Neural cell (in vitro differentiated cells): ENCODE data around the gene ABCC8. TPM values are rescaled to one million over a fixed set of nuclear protein-coding genes. Genes with fewer than 3 reads are reported as not detected.

Experiments used
- H2AFZ ChIP-seq: fragments of 200-600, 300-800 bp; sonication (generic), shearing (Covaris generic); 2 replicates; pipeline ENCODE4 v1.6.0; 2014; ENCODE audit warnings: low read depth, mild to moderate bottlenecking, antibody characterized with exemption, low read length, moderate library complexity
- H3F3A ChIP-seq: fragments of 200-600 bp; shearing (Covaris generic); 2 replicates; pipeline ENCODE4 v1.6.1; 2016; ENCODE audit warnings: mild to moderate bottlenecking, moderate library complexity, mixed read lengths, antibody characterized with exemption, low read length; ENCODE audit not compliant: insufficient read depth, poor library complexity, severe bottlenecking
- H3K27ac ChIP-seq: fragments of 200-600, 300-800 bp; sonication (generic), shearing (Covaris generic); 2 replicates; pipeline ENCODE4 v1.5.1; 2014; ENCODE audit warnings: mild to moderate bottlenecking, low read length, moderate library complexity
- H3K27me3 ChIP-seq: fragments of 300-800, 200-600 bp; sonication (generic), shearing (Covaris generic); 2 replicates; pipeline ENCODE4 v1.6.0; 2014; ENCODE audit warnings: mild to moderate bottlenecking, low read depth, low read length, moderate library complexity; ENCODE audit not compliant: insufficient read depth
- H3K36me3 ChIP-seq: fragments of 300-800, 200-600 bp; sonication (generic), shearing (Covaris generic); 2 replicates; pipeline ENCODE4 v1.5.1; 2014; ENCODE audit warnings: mild to moderate bottlenecking, antibody characterized with exemption, low read length, moderate library complexity; ENCODE audit not compliant: insufficient read depth
- H3K4me2 ChIP-seq: fragments of 300-800, 200-600 bp; sonication (generic), shearing (Covaris generic); 2 replicates; pipeline ENCODE4 v1.6.0; 2014; ENCODE audit warnings: mild to moderate bottlenecking, low read length
- H3K4me3 ChIP-seq: fragments of 300-800, 200-600 bp; sonication (generic), shearing (Covaris generic); 2 replicates; pipeline ENCODE4 v1.5.1; 2014; ENCODE audit warnings: mild to moderate bottlenecking, low read length, moderate library complexity
- H3K79me2 ChIP-seq: fragments of 200-600 bp; shearing (Covaris generic); replicated peaks from 2 replicates; pipeline ENCODE4 v1.6.0; 2014; ENCODE audit warnings: mild to moderate bottlenecking, low read length, moderate library complexity; ENCODE audit not compliant: insufficient read depth
- H3K9ac ChIP-seq: fragments of 300-800, 200-600 bp; sonication (generic), shearing (Covaris generic); 2 replicates; pipeline ENCODE4 v1.6.1; 2016; ENCODE audit warnings: mild to moderate bottlenecking, low read length, mixed read lengths
- H3K9me2 ChIP-seq: fragments of 200-600 bp; shearing (Covaris generic); 2 replicates; pipeline ENCODE4 v1.6.1; 2016; ENCODE audit warnings: mild to moderate bottlenecking, low read length, mixed read lengths; ENCODE audit not compliant: insufficient read depth
- H3K9me3 ChIP-seq: fragments of 200-600, 300-800 bp; sonication (generic), shearing (Covaris generic); 2 replicates; pipeline ENCODE4 v1.6.1; 2016; ENCODE audit warnings: mild to moderate bottlenecking, mixed run types, low read length, moderate library complexity, mixed read lengths
- H4K20me1 ChIP-seq: fragments of 200-600 bp; shearing (Covaris generic); 2 replicates; pipeline ENCODE4 v1.6.1; 2016; ENCODE audit warnings: mild to moderate bottlenecking, mixed run types; ENCODE audit not compliant: insufficient read depth
- CTCF ChIP-seq: fragments of 450-650 bp; IDR thresholded peaks from 2 replicates; pipeline ENCODE4 v1.5.1; 2014; ENCODE audit warnings: antibody characterized with exemption, mild to moderate bottlenecking, moderate library complexity; ENCODE audit not compliant: poor library complexity, severe bottlenecking
- EP300 ChIP-seq: fragments of 450-650 bp; conservative IDR thresholded peaks from 2 replicates; pipeline ENCODE4 v1.6.1; 2014; ENCODE audit warnings: antibody characterized with exemption, mild to moderate bottlenecking, moderate library complexity; ENCODE audit not compliant: poor library complexity, severe bottlenecking
- EZH2 ChIP-seq: fragments of 200-600, 300-800 bp; shearing (Covaris generic), sonication (generic); IDR thresholded peaks from 2 replicates; pipeline ENCODE4 v1.6.1; 2014; ENCODE audit warnings: antibody characterized with exemption, low read length, borderline replicate concordance, mild to moderate bottlenecking; ENCODE audit not compliant: insufficient read depth, poor library complexity, severe bottlenecking
- MXI1 ChIP-seq: fragments of 450-650 bp; conservative IDR thresholded peaks from 2 replicates; pipeline ENCODE4 v1.6.1; 2014; ENCODE audit warnings: antibody characterized with exemption, mild to moderate bottlenecking; ENCODE audit not compliant: poor library complexity, severe bottlenecking
- POLR2AphosphoS5 ChIP-seq: IDR thresholded peaks from 2 replicates; pipeline ENCODE4 v1.6.1; 2012
- RAD21 ChIP-seq: fragments of 450-650 bp; conservative IDR thresholded peaks from 2 replicates; pipeline ENCODE4 v1.6.1; 2014; ENCODE audit warnings: antibody characterized with exemption, mild to moderate bottlenecking, moderate library complexity
- REST ChIP-seq: IDR thresholded peaks from 2 replicates; pipeline ENCODE4 v1.6.1; 2012; ENCODE audit warnings: borderline replicate concordance
- SMC3 ChIP-seq: fragments of 450-650 bp; conservative IDR thresholded peaks from 2 replicates; pipeline ENCODE4 v1.6.1; 2014; ENCODE audit warnings: antibody characterized with exemption, mild to moderate bottlenecking, moderate library complexity; ENCODE audit not compliant: poor library complexity
- TAF1 ChIP-seq: IDR thresholded peaks from 2 replicates; pipeline ENCODE4 v1.6.1; 2012; ENCODE audit warnings: low read depth
- polyA plus RNA-seq: library from polyadenylated mRNA; depleted of rRNA; stranded (reverse); fragments of >200 nt; gene quantifications from 2 replicates; pipeline ENCODE4 v1.2.3, GENCODE V29; 2014

ABCC8 gene
- polyA plus RNA-seq, 1 donor from 2014 or later: 13.2 TPM

- no peaks in the 10 kb centered on the region for H3K27me3 ChIP-seq
- H3F3A ChIP-seq: no peaks in the 10 kb centered on the region
- H2AFZ ChIP-seq: no peak overlapping the region
- H3K4me2 ChIP-seq: no peak overlapping the region
- H3K27ac ChIP-seq: no peak overlapping the region
- H3K4me3 ChIP-seq: no peak overlapping the region
- H4K20me1 ChIP-seq: no peaks in the 10 kb centered on the region
- no peak overlapping the region for H3K9ac ChIP-seq
- H3K36me3 ChIP-seq: no peaks in the 10 kb centered on the region
- H3K79me2 ChIP-seq: no peaks in the 10 kb centered on the region
- TF ChIP-seq POLR2AphosphoS5: no peak
- no peaks in the 10 kb centered on the region for H3K9me2 ChIP-seq
- H3K9me3 ChIP-seq: no peaks in the 10 kb centered on the region
These were observed 17.4 kb upstream of the ABCC8 start for GRCh38 chr11:17494019-17494418.

GRCh38 chr11:17490938-17491337 lies 14.3 kb upstream of the ABCC8 start:
- Histone ChIP-seq H3K9ac (no peak overlapping the region), H3K4me3 (no peak overlapping the region), H3K9me2 (no peaks in the 10 kb centered on the region), H3K27me3 (no peaks in the 10 kb centered on the region), H3K4me2 (no peak overlapping the region), H4K20me1 (no peaks in the 10 kb centered on the region), H3K9me3 (no peaks in the 10 kb centered on the region), H3K27ac (no peak overlapping the region), H3K79me2 (no peaks in the 10 kb centered on the region), H2AFZ (no peak overlapping the region), H3F3A (no peaks in the 10 kb centered on the region), H3K36me3 (no peaks in the 10 kb centered on the region)
- TF ChIP-seq REST (no peak), RAD21 (no peak), POLR2AphosphoS5 (no peak), CTCF (no peak), EZH2 (no peak), MXI1 (no peak), EP300 (no peak), SMC3 (no peak), TAF1 (no peak)

GRCh38 chr11:17490232-17490631 lies 13.6 kb upstream of the ABCC8 start:
- no peaks in the 10 kb centered on the region for H3K9me2 ChIP-seq
- H2AFZ ChIP-seq: no peak overlapping the region
- no peak overlapping the region for H3K4me3 ChIP-seq
- H3F3A ChIP-seq: no peaks in the 10 kb centered on the region
- H3K27ac ChIP-seq: no peak overlapping the region
- no peaks in the 10 kb centered on the region for H3K79me2 ChIP-seq
- H3K4me2 ChIP-seq: no peak overlapping the region
- H3K36me3 ChIP-seq: no peaks in the 10 kb centered on the region
- H3K9ac ChIP-seq: no peak overlapping the region
- TF ChIP-seq SMC3: no peak
- no peak for TF ChIP-seq REST
- no peak for TF ChIP-seq POLR2AphosphoS5
- no peak for TF ChIP-seq CTCF
- no peak for TF ChIP-seq EP300
- no peak for TF ChIP-seq MXI1
- no peak for TF ChIP-seq EZH2
- no peak for TF ChIP-seq RAD21
- TF ChIP-seq TAF1: no peak
- no peaks in the 10 kb centered on the region for H3K9me3 ChIP-seq
- no peaks in the 10 kb centered on the region for H3K27me3 ChIP-seq
- H4K20me1 ChIP-seq: no peaks in the 10 kb centered on the region
